ENCODE measurements around the gene NAPEPLD.

NAPEPLD gene

DNA sequence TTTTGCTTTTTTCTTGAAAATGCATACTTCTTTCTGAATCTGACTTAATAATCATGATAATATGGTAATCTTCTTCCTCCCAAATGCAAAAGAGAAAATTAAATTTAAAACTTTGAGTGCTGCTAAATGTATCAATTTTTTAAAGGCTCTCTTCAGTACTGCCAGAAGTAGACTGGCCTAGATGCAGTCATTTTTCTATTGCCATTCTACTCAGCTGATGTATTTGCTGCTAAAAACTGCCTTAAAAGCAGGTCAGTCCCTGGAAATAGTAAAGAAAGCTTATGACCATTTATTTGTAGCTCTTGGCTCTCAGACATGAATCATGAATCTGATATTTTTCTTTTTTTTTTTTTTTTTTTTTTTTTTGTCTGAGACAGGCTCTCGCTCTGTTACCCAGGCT is 28.5 kb downstream of the NAPEPLD start:
- no peak for DNase-seq (ENCODE audit: low read depth)
- no peak overlapping the region for H3K4me3 ChIP-seq (ENCODE audit: control insufficient read depth, low read depth, low read length)
- TF ChIP-seq, protein P1, sequence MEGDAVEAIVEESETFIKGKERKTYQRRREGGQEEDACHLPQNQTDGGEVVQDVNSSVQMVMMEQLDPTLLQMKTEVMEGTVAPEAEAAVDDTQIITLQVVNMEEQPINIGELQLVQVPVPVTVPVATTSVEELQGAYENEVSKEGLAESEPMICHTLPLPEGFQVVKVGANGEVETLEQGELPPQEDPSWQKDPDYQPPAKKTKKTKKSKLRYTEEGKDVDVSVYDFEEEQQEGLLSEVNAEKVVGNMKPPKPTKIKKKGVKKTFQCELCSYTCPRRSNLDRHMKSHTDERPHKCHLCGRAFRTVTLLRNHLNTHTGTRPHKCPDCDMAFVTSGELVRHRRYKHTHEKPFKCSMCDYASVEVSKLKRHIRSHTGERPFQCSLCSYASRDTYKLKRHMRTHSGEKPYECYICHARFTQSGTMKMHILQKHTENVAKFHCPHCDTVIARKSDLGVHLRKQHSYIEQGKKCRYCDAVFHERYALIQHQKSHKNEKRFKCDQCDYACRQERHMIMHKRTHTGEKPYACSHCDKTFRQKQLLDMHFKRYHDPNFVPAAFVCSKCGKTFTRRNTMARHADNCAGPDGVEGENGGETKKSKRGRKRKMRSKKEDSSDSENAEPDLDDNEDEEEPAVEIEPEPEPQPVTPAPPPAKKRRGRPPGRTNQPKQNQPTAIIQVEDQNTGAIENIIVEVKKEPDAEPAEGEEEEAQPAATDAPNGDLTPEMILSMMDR (conservative IDR thresholded peaks at IDR 0.05; ENCODE audit: control insufficient read depth, insufficient read depth, low read depth, low read length) = no peak

DNA sequence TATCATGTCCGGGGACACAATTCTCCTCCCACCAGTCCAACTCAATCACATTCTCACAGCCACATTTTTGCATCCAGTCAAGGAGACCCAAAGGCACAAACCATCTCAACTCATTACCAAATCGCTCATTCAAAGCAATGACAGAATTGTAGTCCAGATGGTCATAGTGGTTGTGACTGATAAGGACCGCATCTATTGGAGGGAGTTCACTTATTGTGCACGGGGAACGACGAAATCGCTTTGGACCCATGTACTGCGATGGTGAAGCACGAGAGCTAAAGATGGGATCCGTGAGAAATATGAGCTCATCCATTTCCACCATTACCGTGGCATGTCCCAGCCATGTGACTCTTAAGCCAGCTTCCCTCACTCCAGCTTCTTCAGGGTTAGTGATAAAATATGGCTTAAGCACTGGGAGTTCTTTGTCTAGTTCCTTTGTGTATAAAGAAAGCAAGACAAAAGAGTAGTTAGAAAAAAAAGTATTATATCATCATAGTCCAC is 29.1 kb downstream of the NAPEPLD start:
- no peak for DNase-seq (ENCODE audit: low read depth)
- TF ChIP-seq, protein P1 (conservative IDR thresholded peaks at IDR 0.05; ENCODE audit: control insufficient read depth, insufficient read depth, low read depth, low read length) = no peak
- H3K4me3 ChIP-seq (ENCODE audit: control insufficient read depth, low read depth, low read length) = no peak overlapping the region

DNA sequence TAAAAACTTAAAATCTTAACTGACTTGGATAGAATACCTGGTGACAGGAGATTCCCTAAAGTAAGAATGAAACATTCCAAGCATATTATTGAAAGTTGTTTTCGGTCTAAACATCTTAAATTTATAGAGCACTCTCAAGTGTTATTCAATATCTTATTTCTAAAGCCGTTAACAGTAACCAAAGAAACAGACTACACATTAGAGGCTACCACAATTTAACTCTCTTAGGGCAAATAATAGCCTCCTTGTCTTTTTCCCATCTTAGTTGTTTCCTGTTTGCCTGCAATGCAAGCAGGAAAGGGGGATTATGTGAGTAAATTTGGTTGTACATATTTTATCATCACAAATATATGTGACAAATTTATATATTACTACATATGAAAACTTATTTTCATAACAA is 31.4 kb downstream of the NAPEPLD start:
- no peak overlapping the region for H3K4me3 ChIP-seq (ENCODE audit: control insufficient read depth, low read depth, low read length)
- TF ChIP-seq, protein P1 (conservative IDR thresholded peaks at IDR 0.05; ENCODE audit: control insufficient read depth, insufficient read depth, low read depth, low read length) = no peak
- no peak for DNase-seq (ENCODE audit: low read depth)

DNA sequence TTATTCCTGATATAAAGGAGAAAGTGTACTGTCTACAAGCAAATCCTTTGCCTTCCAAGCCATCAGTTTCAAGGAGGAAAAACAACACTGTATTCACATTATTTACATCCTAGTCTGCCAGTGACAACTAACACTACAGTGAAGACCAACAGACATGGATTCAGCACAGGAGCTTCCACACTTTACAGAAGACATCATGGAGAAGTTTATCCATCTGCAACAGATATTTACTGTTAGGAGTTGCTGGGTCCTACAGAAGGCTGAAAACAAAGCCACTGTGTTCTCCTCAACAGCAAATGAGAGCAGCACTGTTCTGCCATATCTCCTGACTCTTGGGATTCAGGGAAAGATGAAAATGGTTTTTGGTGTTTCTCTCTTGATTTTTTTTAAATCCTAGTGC is 31.9 kb downstream of the NAPEPLD start:
- H3K4me3 ChIP-seq (ENCODE audit: control insufficient read depth, low read depth, low read length) = no peak overlapping the region
- TF ChIP-seq, protein P1 (conservative IDR thresholded peaks at IDR 0.05; ENCODE audit: control insufficient read depth, insufficient read depth, low read depth, low read length) = no peak
- DNase-seq (ENCODE audit: low read depth) = no peak

DNA sequence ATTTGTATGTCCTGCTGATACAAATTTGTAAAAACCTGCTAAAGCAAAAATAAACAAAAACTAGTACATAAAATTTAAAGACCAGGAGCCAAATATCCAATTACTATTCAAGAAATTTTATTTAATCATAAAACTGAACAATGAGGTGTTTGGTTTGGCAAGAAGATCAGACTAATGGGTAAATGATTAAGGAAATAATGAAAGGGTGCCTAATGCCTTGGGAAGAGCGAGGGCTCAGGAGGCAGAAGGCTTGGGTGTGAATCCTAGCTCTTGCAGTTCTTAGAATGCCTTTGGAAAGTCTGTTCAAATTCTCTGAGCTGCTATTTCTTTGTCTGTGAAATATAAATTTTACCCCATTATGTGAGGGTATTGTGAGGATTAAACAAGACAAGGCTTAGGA is 32.4 kb downstream of the NAPEPLD start:
- TF ChIP-seq, protein P1 (conservative IDR thresholded peaks at IDR 0.05; ENCODE audit: control insufficient read depth, insufficient read depth, low read depth, low read length) = no peak
- H3K4me3 ChIP-seq (ENCODE audit: control insufficient read depth, low read depth, low read length) = no peak overlapping the region
- DNase-seq (ENCODE audit: low read depth) = no peak

DNA sequence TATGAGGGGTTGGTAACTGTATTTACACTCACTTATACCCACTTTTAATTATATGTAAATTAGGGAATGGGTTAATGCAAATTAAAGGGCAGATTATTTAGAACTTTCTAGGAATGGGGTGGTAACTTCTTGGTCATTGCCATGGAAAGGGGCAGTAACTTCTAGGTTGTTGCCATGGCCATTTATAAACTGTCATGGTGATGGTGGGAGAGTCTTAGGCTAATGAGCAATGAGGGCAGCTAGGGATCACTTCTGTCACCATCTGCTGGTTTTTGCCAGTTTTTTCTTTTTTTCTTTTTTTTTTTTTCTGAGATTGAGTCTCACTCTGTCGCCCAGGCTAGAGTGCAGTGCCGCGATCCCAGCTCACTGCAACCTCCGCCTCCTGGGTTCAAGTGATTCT is 33.1 kb downstream of the NAPEPLD start:
- no peak for DNase-seq (ENCODE audit: low read depth)
- TF ChIP-seq, protein P1 (conservative IDR thresholded peaks at IDR 0.05; ENCODE audit: control insufficient read depth, insufficient read depth, low read depth, low read length) = no peak
- H3K4me3 ChIP-seq (ENCODE audit: control insufficient read depth, low read depth, low read length) = no peak overlapping the region

DNA sequence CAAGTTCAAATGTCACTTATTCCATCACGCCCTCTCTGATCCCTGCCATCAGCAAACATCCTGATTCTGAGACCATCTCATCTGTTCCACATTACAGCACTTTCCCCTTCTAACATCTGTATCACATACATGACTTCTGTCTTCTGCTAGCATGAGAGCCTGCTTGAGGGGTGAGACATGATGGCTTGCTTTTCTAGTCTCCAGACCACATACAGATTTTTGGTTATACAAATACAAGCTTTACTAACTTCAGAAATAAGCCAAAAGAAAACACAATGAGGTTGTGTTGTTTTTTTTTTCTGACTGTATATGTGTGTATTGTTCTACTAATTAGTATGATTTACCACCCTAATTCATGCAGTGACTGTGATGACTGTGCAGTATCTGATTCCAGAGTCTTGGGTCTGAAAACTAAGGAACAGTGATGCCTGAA is 34.3 kb downstream of the NAPEPLD start:
- no peak overlapping the region for H3K4me3 ChIP-seq (ENCODE audit: control insufficient read depth, low read depth, low read length)
- no peak for DNase-seq (ENCODE audit: low read depth)
- TF ChIP-seq, protein P1 (conservative IDR thresholded peaks at IDR 0.05; ENCODE audit: control insufficient read depth, insufficient read depth, low read depth, low read length) = no peak
